HG02571 (cell line): ENCODE measurements around the gene GYS1.
"Not testable (repeated sequence)": the region's sequence is repeated elsewhere in the genome, so short reads cannot be mapped to it uniquely, and the experiment has no call there.

Source experiments
- ATAC-seq: cut with Tn5 transposase; IDR thresholded peaks from one replicate; pipeline ENCODE4 v1.9.1; 2021; ENCODE audit warnings: mild to moderate bottlenecking, moderate library complexity; ENCODE audit not compliant: unreplicated experiment

The GYS1 gene

DNA sequence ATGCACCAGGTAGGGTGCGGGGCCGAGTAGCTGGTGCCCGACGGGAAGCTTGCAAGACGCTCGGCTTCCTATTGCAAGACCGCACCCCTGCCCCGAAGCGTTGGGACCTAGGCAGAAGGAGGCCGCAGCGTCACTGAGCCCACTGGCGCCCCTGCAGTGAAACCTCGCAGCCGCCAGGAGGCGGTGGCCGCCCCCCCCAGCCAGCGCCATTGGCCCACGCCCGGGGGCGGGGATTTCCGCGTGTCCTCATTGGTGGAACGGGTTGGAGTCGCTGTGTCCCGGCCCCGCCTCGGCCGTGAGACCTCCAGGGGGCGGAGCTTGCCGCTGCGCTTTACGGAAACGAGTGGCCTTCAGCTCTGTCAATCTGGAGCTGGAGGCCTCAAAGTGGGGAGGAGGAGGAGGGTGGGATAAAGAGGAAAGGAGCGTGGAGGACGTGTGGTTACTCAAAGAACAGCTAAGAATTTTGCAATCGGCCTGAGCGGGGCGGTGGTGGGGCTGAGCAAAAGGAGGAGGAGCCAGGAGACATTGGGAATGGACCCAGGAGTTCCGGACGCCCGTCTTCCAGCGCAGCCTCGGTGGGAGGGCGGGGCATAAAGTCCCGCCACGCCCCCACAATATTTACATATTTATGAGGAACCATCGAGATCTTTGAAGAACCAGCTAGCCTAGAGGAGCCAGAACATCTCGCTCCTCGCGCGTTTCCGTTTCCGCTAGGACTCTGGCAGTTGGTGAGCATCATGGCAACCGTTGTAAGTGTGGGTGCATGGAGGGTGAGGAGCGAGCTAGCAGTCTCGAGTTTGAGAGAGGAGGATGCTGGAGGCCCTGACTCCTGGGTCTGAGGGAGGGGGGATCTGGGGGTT is at the start of gene GYS1, which contains the start of gene RUVBL2:
GYS1 (minus strand) TSS at position 135 of the 860 bp plus-strand sequence. CDS start 197 bp downstream, outside the sequence.
RUVBL2 (plus strand) TSS at position 713 of the 860 bp plus-strand sequence; CDS start at position 738, 25 bp downstream.
- ATAC-seq: peak; percentile 79

DNA sequence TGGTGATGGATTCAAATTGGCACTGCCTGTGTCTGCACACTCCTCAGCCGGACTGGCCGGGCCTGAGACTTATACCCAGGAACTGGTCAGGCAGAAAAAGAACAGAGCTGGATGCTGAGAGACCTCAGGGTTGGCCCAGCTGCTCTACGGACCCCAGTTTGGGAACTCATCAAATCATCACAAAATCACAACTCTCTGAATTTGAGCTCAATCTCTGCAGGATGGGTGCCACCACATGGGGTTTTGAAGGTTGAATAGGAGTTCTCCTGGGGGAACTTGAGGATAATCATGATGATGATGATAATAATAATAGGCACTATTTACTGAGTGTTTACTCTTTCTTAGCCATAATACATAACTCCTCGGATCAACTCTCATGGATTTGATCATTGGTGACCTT is 49.6 kb upstream of the GYS1 start:
- ATAC-seq: not testable (repeated sequence)

DNA sequence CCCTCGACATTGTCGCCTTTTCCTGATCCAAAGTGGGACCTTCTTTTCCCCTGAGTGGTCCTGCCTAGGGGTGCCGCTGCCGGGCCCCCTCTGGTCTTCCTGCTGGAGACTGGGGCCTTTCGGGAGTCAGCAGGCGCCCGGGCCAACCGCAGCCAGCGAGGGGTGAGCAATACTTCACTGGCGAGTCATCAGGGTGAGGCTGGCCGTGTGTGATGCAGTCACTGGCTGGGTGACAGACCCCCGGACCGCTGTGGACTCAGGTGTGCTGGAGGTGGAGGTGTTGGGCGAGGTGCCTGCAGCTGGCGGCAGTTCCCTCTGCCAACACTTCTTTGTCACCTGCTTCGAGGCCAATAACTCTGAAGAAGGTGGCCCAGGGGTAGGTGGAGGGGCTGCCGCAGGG is 49.1 kb upstream of the GYS1 start:
- ATAC-seq: no peak

DNA sequence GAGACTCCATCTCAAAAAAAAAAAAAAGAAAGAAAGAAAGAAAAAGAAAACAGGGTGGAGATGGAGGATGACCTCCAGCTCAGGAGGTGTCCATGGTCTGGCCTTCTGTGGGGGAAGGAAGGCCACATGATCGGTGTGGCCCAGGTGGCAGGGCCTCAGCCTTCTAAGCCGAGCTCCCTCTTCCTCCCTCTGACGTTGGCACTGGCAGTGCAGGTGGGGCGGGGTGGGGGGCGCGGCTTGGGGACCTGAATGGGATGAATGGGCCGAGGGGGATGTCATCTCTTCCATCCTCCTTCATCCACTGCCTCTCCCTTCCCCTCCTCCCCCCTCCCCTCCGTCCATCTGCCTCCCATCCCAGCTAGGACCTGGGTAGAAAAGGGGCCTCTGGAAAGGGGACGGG is 46.6 kb upstream of the GYS1 start:
- ATAC-seq: not testable (repeated sequence)

DNA sequence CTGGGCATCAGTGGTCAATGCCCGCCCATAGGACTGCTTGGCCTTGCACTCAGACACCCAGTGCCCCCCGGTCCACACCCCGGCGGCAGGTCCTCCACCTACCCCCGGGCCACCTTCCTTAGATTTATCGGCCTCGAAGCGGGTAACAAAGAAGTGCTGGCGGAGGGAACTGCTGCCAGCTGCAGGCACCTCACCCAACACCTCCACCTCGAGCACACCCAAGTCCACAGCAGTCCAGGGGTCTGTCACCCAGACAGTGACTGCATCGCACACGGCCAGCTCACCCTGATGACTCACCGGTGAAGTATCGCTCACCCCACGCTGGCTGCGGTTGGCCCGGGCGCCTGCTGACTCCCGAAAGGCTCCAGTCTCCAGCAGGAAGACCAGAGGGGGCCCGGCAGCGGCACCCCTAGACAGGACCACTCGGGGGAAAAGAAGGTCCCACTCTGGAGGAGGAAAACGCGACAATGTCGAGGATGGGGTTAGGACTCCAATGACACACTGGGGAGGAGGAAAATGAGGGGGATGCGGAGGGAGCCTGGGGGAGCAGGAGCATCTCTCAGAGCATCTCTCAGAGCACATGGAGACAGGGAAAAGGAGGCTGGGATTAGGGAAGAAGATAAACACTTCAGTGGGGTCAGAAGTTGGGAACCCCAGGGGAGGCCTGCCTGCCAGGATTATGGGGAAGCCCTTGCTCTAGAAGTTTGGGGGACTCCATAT is 45.6 kb upstream of the GYS1 start:
- ATAC-seq: not testable (repeated sequence)

- ATAC-seq: not testable (repeated sequence)
Measured at GRCh38 chr19:49038111-49038510, 45.0 kb upstream of the GYS1 start.

DNA sequence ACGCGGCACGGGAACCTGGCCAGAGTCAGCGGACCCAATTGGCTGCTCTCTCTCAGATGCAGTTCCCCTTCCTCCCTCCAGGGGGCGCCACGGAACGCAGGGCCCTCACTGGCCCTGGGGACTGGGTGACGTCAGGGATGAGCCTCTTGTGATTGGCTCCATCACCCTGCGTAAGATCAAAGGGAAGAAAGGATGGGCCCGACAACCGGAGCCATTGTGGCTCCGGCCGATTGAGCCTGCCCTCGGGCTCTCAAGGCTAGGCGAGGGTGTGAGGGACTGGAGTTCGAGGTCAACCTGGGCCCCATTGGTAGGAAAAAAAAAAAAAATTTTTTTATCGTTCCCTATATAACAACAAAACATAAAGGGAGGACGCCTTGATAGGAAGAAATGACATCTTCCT is 43.7 kb upstream of the GYS1 start, which contains the start of gene CGB1:
CGB1 (minus strand) TSS at position 81 of the 400 bp plus-strand sequence. CDS start 184 bp downstream, outside the sequence.
- not testable (repeated sequence) for ATAC-seq

DNA sequence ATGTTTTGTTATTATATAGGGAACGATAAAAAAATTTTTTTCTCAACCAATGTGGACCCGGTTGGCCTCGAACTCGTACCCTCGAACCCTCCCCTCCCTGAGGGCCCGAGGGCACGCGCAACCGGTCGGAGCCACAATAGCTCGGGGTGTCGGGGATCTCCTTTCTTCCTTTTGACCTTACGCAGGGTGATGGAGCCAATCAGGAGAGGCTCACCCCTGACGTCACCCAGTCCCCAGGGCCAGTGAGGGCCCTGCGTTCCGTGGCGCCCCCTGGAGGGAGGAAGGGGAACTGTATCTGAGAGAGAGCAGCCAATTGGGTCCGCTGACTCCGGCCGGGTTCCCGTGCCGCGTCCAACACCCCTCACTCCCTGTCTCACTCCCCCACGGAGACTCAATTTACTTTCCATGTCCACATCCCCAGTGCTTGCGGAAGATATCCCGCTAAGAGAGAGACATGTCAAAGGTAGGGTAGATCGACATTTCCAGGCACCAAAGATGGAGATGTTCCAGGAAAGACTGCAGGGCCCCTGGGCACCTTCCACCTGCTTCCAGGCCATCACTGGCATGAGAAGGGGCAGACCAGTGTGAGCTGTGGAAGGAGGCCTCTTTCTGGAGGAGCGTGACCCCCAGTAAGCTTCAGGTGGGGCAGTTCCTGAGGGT is 38.7 kb upstream of the GYS1 start, which contains the start of gene CGB2:
CGB2 (plus strand) TSS at position 249 of the 660 bp plus-strand sequence; CDS start at position 455, 206 bp downstream.
- ATAC-seq: not testable (repeated sequence)

GRCh38 chr19:49030323-49030722 is 37.2 kb upstream of the GYS1 start:
- not testable (repeated sequence) for ATAC-seq

DNA sequence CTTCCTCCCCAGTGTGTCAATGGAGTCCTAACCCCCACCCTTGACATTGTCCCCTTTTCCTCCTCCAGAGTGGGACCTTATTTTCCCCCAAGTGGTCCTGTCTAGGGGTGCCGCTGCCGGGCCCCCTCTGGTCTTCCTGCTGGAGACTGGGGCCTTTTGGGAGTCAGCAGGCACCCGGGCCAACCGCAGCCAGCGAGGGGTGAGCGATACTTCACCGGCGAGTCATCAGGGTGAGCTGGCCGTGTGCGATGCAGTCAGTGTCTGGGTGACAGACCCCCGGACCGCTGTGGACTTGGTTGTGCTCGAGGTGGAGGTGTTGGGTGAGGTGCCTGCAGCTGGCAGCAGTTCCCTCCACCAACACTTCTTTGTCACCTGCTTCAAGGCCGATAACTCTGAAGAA is 36.6 kb upstream of the GYS1 start:
- not testable (repeated sequence) for ATAC-seq

DNA sequence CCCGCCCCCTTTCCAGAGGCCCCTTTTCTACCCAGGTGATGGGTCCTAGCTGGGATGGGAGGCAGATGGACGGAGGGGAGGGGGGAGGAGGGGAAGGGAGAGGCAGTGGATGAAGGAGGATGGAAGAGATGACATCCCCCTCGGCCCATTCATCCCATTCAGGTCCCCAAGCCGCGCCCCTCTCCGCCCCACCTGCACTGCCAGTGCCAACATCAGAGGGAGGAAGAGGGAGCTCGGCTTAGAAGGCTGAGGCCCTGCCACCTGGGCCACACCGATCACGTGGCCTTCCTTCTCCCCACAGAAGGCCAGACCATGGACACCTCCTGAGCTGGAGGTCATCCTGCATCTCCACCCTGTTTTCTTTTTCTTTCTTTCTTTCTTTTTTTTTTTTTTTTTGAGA is 35.6 kb upstream of the GYS1 start:
- not testable (repeated sequence) for ATAC-seq

GRCh38 chr19:49025599-49025998 is 32.5 kb upstream of the GYS1 start:
- not testable (repeated sequence) for ATAC-seq

GRCh38 chr19:49025088-49025487 is 32.0 kb upstream of the GYS1 start:
- not testable (repeated sequence) for ATAC-seq

DNA sequence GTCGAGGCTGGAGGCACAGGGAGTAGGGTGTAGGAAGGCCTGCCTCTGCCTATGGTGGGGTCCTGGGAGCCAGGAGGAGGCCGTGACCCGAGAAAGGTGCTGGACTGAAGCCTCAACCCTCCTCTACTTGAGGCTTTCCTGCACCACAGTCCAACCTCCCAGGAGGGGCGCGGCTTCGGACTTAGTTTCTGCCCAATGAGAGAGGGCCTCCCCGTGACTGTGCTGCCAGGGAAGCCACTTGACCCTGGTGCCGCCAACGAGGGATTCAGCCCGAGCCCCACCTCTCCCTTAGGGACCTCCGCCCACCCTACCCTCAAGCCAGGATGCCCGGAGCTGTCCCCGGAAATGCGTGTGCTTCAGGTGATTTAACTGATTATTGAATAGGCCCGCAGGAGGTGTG is 31.1 kb upstream of the GYS1 start, which contains the start of gene CGB3:
CGB3 (minus strand) TSS at position 101 of the 400 bp plus-strand sequence. CDS start 362 bp downstream, outside the sequence.
- not testable (repeated sequence) for ATAC-seq

DNA sequence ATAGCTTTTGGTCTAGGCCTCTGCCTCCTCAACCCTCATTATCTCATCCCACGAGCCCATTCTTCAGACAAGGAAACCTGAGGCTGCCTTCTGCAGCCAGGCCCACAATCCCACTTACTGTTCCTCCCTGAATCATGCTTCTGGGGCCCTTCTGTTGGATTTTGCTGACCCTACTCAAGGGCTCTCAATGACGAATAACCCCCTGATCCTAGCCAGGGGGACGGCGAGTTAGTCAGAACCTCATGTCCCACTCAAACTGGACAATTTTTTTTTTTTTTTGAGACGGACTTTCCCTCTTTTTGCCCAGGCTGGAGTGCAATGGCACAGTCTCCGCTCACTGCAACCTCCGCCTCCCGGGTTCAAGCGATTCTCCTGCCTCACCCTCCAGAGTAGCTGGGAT is 29.0 kb upstream of the GYS1 start:
- no peak for ATAC-seq

DNA sequence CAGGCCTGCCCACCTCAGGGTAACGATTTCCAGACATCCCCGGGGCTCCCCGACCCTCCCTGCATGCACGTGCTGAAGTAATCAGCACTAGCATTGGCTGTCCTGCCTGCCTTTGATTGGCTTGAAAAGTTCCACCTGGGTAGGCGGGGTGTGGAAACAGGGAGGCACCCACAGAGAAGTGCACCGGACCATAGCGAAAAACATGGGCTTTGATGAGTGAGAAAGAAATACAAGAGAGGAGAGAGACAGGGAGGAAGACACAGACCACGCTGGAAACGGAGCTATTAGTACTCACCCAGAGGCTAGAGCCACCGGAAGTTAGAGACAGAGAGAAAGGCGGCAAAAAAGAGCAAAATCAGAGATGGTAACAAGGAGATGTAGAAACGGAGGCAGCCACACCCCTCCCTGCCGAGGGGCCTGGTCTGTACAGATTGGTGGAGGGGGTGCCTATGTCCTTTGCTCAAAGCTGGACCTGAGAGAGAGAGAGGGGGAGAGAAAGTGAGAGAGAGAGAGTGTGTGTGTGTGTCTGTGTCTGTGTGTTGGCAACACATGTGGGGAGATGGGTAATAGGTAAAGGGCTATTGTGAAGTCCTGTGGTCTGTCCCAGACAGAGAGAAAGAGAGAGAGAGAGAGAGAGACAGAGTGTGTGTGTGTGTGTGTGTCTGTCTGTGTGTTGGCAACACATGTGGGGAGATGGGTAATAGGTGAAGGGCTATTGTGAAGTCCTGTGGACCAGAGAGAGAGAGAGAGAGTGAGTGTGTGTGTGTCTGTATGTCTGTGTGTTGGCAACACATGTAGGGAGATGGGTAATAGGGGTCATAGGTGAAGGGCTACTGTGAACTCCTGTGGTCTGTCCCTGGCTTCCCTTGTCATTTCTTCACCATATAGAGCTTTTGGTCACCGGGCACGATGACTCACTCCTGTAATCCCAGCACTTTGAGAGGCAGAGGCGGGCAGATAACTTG is 28.1 kb upstream of the GYS1 start:
- no peak for ATAC-seq

DNA sequence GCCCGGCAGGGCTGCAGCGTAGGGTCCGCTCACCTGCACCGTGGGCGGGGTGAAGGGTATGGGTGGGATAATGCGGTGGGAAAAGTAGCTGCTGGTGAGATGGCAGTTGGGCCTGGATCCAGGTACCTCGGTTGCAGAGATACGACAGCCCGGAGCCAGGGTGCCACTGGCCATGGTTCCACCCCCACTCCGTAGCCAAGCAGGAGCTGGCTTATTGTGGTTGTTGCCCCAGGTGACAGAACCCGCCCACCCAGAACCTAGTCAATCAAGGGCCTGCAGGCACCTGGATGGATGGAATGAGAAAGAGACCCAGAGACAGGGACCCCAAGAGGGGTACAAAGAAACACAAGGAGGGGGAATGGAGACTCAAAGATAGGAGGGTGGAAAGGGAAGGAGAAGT is 27.2 kb upstream of the GYS1 start:
- ATAC-seq: no peak

- no peak for ATAC-seq
Measured at GRCh38 chr19:49019242-49019932, 26.3 kb upstream of the GYS1 start.
